Measurements from ENCODE around the gene CYP24A1.

Gene CYP24A1

GRCh38 chr20:54173653-54174456, at the start of gene CYP24A1:
CYP24A1 (minus strand) TSS chr20:54173986; CDS start chr20:54173579, 407 bp downstream.
- no peak for DNase-seq

- DNase-seq, result no peak
These were observed 49.5 kb upstream of the CYP24A1 start for GRCh38 chr20:54223285-54223684.

GRCh38 chr20:54221996-54222890, 48.5 kb upstream of the CYP24A1 start:
- peak; percentile 58 for DNase-seq

- no peak for DNase-seq
These were observed 47.6 kb upstream of the CYP24A1 start for GRCh38 chr20:54221353-54221752.

GRCh38 chr20:54220722-54221121, 46.9 kb upstream of the CYP24A1 start:
- no peak for DNase-seq

GRCh38 chr20:54219751-54220426, 46.1 kb upstream of the CYP24A1 start:
- DNase-seq, result peak; percentile 6

GRCh38 chr20:54218470-54218869, 44.7 kb upstream of the CYP24A1 start:
- no peak for DNase-seq

- DNase-seq, result no peak
These were observed 44.0 kb upstream of the CYP24A1 start for GRCh38 chr20:54217762-54218161.

- DNase-seq, result no peak
These were observed 41.5 kb upstream of the CYP24A1 start for GRCh38 chr20:54215157-54215789.

- DNase-seq, result no peak
These were observed 40.8 kb upstream of the CYP24A1 start for GRCh38 chr20:54214566-54214965.

GRCh38 chr20:54212871-54213270, 39.1 kb upstream of the CYP24A1 start:
- DNase-seq, result no peak

GRCh38 chr20:54212226-54212625, 38.4 kb upstream of the CYP24A1 start:
- DNase-seq, result no peak

- no peak for DNase-seq
These were observed 35.5 kb upstream of the CYP24A1 start for GRCh38 chr20:54209216-54209813.

- no peak for DNase-seq
These were observed 34.9 kb upstream of the CYP24A1 start for GRCh38 chr20:54208548-54209176.

- DNase-seq, result peak; percentile 69
These were observed 34.2 kb upstream of the CYP24A1 start, which contains the start of gene PFDN4 for GRCh38 chr20:54207743-54208547. PFDN4 (plus strand) TSS chr20:54208087; CDS start chr20:54208101, 14 bp downstream.

GRCh38 chr20:54207053-54207742, 33.4 kb upstream of the CYP24A1 start:
- no peak for DNase-seq

GRCh38 chr20:54205450-54205849, 31.7 kb upstream of the CYP24A1 start:
- no peak for DNase-seq

- no peak for DNase-seq
These were observed 30.7 kb upstream of the CYP24A1 start for GRCh38 chr20:54204481-54204880.

GRCh38 chr20:54204063-54204462, 30.3 kb upstream of the CYP24A1 start:
- DNase-seq, result no peak

- no peak for DNase-seq
These were observed 29.5 kb upstream of the CYP24A1 start for GRCh38 chr20:54203281-54203680.

All from COR-L47 (cell line).